ENCODE measurements around the gene ELANE.
A peak's percentile ranks its signal among the peaks of the same experiment; 100 is the strongest.

Gene ELANE

DNA sequence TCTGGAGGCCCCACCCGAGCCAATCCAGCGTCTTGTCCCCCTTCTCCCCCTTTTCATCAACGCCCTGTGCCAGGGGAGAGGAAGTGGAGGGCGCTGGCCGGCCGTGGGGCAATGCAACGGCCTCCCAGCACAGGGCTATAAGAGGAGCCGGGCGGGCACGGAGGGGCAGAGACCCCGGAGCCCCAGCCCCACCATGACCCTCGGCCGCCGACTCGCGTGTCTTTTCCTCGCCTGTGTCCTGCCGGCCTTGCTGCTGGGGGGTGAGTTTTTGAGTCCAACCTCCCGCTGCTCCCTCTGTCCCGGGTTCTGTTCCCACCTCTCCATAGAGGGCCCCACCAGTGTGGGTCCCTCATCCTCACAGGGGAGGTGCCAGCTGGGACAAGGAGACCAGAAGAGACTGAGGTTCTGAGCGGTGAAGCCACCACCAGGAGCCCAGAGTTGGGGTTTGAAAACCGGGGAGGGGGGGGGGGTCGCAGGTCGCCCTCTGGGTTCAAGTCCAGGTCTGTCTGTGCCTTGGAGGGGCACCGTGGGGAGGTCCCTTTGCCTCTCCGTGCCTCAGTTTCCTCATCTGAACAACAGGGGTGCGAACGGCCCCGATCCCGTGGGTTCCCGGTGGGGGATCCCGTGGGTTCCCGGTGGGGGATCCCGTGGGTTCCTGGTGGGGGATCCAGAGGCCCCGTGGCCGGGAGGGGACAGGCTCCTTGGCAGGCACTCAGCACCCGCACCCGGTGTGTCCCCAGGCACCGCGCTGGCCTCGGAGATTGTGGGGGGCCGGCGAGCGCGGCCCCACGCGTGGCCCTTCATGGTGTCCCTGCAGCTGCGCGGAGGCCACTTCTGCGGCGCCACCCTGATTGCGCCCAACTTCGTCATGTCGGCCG lies at the start of gene ELANE:
Gene ELANE, plus strand, starts transcription at position 168 of the 878 bp plus-strand sequence. Its CDS starts 26 bp downstream, at position 194.
- H3K4me3 ChIP-seq (ENCODE audit: low read depth, low read length), result no peak within 1 kb of the TSS
- TF ChIP-seq, protein P1, sequence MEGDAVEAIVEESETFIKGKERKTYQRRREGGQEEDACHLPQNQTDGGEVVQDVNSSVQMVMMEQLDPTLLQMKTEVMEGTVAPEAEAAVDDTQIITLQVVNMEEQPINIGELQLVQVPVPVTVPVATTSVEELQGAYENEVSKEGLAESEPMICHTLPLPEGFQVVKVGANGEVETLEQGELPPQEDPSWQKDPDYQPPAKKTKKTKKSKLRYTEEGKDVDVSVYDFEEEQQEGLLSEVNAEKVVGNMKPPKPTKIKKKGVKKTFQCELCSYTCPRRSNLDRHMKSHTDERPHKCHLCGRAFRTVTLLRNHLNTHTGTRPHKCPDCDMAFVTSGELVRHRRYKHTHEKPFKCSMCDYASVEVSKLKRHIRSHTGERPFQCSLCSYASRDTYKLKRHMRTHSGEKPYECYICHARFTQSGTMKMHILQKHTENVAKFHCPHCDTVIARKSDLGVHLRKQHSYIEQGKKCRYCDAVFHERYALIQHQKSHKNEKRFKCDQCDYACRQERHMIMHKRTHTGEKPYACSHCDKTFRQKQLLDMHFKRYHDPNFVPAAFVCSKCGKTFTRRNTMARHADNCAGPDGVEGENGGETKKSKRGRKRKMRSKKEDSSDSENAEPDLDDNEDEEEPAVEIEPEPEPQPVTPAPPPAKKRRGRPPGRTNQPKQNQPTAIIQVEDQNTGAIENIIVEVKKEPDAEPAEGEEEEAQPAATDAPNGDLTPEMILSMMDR (IDR thresholded peaks at IDR 0.05; ENCODE audit: control insufficient read depth, extremely low read depth, insufficient read depth), result no peak
- DNase-seq (ENCODE audit: low read depth), result no peak

DNA sequence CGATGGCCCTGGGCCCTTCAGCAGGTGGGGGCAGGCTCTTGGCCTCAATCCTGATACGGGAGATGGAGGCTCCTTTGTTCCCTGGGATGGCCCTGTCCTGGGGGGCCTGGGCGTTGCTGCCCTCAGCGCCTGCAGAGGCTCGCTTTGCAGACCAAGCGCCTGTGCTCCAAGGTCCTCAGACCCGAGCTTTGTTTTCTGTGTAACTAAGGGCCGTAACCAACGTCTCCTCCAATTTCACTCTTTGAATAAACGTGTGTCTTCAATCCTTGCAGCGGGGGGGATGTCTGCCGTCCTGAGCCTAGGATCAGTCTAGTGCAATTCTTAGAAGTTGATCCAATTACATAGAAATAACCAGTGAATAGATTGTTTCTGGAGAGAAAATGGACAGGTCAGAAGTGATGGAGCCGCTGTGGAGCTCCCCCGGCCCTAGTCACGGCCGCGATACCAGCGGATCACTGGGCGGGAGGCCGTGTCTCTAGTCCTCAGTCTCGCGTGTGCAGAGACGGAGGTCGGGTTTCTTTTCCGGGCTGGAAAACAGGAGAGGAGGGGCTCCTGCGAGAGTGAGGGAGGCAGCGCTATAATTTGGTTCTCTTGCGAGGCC lies 49.5 kb upstream of the ELANE start:
- DNase-seq (ENCODE audit: low read depth), result no peak
- TF ChIP-seq, protein P1 (IDR thresholded peaks at IDR 0.05; ENCODE audit: control insufficient read depth, extremely low read depth, insufficient read depth), result no peak
- peak overlapping the region; percentile 94 for H3K4me3 ChIP-seq (ENCODE audit: low read depth, low read length)

DNA sequence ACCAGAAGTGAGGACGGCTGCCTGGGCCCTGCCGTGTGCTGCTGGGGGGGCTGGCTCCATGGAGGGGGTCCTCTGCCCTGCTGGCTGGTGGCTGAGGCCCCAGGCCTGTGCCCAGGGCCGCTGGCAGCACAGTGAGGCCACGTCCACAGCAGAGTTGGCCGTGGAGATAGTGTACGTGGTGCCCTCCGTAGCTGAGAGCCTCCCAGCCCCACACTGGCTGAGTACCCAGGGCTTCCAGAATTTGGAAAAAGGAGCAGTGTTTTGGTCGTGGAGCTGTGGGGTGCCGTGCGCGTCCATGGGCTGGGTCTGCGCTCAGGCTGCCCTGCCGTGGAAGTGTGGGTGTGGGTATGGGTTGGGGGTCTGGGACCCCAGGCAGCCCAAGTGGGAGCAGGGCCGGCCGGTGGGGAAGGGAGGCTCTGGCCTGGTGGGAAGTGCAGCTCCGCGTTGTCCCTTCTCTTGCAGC lies 49.0 kb upstream of the ELANE start:
- H3K4me3 ChIP-seq (ENCODE audit: low read depth, low read length), result no peak overlapping the region
- DNase-seq (ENCODE audit: low read depth), result no peak
- TF ChIP-seq, protein P1 (IDR thresholded peaks at IDR 0.05; ENCODE audit: control insufficient read depth, extremely low read depth, insufficient read depth), result no peak

DNA sequence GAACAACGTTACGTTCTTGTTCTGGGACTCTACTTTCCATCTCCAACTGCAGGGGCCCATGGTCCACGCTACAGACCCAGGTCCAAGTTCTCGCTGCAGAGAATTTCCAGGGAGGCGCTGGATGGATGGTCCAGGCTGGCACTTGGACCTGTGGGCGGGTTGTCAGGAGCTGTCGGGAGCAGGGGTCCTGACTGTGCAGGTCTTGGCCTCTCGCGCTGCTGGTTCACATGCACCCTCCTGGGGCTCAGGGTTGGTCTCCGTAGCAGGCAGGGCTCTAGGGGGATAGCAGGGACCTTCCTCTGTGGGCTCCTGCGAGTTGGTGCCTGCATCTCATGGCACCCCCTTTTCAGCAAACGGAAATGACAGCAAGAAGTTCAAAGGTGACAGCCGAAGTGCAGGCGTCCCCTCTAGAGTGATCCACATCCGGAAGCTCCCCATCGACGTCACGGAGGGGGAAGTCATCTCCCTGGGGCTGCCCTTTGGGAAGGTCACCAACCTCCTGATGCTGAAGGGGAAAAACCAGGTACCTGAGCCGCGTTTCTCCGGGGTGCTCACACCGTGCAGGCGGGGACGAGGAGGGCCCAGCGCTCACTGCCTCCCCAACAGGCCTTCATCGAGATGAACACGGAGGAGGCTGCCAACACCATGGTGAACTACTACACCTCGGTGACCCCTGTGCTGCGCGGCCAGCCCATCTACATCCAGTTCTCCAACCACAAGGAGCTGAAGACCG lies 48.3 kb upstream of the ELANE start:
- no peak overlapping the region for H3K4me3 ChIP-seq (ENCODE audit: low read depth, low read length)
- TF ChIP-seq, protein P1 (IDR thresholded peaks at IDR 0.05; ENCODE audit: control insufficient read depth, extremely low read depth, insufficient read depth), result no peak
- no peak for DNase-seq (ENCODE audit: low read depth)

DNA sequence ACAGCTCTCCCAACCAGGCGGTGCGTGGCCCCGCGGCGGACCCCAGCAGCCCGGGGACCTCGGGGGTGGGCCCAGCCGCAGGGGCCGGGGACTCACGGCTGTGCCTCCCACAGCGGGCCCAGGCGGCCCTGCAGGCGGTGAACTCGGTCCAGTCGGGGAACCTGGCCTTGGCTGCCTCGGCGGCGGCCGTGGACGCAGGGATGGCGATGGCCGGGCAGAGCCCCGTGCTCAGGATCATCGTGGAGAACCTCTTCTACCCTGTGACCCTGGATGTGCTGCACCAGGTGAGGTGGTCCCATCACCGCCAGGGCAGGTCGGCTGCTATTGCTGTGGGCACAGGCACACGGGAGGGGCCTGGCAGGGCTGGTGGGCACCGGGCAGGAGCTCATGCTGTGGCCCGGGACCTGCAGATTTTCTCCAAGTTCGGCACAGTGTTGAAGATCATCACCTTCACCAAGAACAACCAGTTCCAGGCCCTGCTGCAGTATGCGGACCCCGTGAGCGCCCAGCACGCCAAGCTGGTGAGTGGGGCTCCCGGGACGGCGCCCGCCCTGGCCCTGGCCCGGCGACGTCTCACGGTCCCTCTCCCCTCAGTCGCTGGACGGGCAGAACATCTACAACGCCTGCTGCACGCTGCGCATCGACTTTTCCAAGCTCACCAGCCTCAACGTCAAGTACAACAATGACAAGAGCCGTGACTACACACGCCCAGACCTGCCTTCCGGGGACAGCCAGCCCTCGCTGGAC lies 47.5 kb upstream of the ELANE start:
- DNase-seq (ENCODE audit: low read depth), result no peak
- no peak overlapping the region for H3K4me3 ChIP-seq (ENCODE audit: low read depth, low read length)
- TF ChIP-seq, protein P1 (IDR thresholded peaks at IDR 0.05; ENCODE audit: control insufficient read depth, extremely low read depth, insufficient read depth), result no peak

DNA sequence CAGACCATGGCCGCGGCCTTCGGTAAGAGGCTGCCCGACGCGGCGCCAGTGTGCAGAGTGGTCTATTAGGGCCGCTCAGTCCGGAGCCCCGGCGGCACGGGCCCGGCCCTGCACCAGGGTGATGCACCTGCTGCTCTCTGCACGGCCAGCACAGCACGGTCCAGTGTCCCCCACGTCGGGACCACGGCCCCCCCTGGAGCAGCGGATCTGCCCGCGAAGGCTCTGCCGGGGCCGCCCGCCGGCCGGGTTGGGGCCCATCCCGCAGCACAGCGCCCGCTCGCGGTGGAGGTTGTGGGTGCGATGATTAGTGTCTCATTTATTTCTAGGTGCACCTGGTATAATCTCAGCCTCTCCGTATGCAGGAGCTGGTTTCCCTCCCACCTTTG lies 46.9 kb upstream of the ELANE start:
- DNase-seq (ENCODE audit: low read depth), result no peak
- TF ChIP-seq, protein P1 (IDR thresholded peaks at IDR 0.05; ENCODE audit: control insufficient read depth, extremely low read depth, insufficient read depth), result no peak
- H3K4me3 ChIP-seq (ENCODE audit: low read depth, low read length), result no peak overlapping the region
